ENCODE data around the gene SLC25A45.
"Not testable (repeated sequence)": the region's sequence is repeated elsewhere in the genome, so short reads cannot be mapped to it uniquely, and the experiment has no call there.

Gene SLC25A45

GRCh38 chr11:65421794-65422632 is 39.6 kb upstream of the SLC25A45 start:
- no peak for DNase-seq (ENCODE audit: low read depth)

GRCh38 chr11:65420979-65421793 is 38.7 kb upstream of the SLC25A45 start:
- peak; percentile 93 for DNase-seq (ENCODE audit: low read depth)

DNA sequence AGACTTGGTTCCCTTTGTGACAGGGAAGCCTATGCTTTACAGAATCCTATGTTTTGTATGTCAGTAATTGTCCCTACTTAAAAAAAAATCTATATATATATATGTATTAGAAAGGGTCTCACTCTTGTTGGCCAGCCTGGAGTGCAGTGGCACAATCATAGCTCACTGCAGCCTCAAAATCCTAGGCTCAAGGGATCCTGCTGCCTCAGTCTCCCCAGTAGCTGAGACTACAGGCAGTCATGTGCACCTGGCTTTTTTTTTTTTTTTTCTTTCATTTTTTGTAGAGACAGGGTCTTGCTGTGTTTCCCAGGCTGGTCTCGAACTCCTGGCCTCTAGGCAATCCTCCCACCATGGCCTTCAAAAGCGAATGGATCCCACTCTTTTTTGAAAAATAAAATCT is 38.1 kb upstream of the SLC25A45 start:
- DNase-seq (ENCODE audit: low read depth), result no peak

DNA sequence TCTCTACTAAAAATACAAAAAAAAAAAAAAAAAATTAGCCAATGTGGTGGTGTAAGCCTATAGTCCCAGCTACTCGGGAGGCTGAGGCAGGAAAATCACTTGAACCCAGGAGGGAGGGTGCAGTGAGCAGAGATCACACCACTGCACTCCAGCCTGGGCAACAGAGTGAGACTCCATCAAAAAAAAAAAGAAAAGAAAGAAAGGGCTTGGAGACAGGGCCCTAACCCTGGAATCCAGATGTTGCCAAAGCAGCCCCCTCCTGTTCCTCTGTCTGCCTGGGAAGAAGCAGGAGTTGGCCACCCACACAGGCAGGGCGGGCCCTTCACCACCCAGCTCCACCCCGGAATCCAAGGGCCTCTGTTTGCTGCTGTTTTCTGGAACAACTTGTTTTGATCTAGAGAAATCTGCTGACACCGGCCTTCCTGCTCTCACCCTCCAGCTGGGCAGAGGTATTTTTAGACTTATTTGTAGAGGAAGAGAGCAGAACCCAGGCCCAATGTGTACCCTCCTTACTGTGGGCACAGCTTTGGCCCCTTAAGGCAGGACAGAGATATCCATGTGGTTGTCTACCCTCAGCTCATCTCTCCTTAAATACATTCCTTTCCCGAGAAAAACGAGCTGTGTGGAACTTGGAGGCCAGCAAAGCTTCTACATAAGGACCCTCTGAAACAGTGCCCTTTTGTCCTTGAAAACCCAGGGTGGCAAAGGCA is 37.5 kb upstream of the SLC25A45 start:
- no peak for DNase-seq (ENCODE audit: low read depth)

GRCh38 chr11:65419460-65419771 is 37.0 kb upstream of the SLC25A45 start:
- DNase-seq (ENCODE audit: low read depth), result no peak

DNA sequence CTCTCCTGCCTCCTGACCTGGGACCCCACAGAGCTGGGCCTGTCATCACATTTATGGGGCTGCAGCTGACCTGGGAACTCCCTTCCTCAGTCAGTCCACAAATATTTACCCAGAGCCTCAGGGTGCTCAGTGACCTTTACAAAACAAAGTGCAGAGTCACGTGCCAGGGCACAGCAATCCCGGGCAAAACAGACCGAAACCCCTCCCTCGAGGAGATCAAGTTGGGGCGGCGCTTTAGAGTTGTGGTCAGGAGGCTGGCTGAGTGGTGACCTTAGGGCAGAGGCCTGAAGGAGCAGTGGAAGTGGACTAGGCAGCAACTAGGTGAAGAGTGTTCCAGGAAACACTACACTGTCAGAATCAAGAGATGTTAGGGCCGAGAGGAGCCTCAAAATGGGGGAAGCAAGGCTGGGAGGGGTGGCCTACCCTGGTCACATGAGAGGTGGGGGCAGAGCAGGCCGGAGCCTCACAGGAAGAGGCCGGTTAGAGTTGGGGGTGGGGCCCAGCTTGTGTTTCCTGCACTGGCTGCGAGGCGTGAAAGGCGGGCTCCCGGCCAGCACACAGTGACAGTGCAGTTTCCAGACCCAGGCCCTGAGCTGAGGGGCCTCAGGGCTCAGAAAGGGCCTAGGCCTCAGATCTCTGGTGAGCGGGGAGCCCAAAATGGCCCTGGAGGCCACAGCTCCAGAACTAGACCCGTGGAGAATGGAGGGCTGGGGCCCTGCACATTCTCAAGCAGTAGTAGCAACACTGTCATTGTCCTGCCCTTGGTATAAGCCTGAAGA is 36.4 kb upstream of the SLC25A45 start:
- DNase-seq (ENCODE audit: low read depth), result no peak

DNA sequence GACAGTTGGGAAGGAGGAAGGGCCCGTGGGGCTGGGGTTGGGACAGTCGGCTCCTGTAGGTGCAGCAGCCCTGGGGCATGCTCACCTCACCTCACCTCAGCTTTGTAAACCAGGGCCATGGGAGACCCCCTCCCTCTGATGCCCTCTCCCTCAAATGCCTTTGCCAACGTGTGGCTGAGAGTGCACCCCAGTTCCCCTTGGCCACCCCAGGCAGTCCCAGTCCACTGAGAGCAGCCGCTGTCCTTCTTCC is 35.9 kb upstream of the SLC25A45 start:
- no peak for DNase-seq (ENCODE audit: low read depth)

- no peak for DNase-seq (ENCODE audit: low read depth)
Observed at GRCh38 chr11:65417702-65418430, 35.4 kb upstream of the SLC25A45 start.

DNA sequence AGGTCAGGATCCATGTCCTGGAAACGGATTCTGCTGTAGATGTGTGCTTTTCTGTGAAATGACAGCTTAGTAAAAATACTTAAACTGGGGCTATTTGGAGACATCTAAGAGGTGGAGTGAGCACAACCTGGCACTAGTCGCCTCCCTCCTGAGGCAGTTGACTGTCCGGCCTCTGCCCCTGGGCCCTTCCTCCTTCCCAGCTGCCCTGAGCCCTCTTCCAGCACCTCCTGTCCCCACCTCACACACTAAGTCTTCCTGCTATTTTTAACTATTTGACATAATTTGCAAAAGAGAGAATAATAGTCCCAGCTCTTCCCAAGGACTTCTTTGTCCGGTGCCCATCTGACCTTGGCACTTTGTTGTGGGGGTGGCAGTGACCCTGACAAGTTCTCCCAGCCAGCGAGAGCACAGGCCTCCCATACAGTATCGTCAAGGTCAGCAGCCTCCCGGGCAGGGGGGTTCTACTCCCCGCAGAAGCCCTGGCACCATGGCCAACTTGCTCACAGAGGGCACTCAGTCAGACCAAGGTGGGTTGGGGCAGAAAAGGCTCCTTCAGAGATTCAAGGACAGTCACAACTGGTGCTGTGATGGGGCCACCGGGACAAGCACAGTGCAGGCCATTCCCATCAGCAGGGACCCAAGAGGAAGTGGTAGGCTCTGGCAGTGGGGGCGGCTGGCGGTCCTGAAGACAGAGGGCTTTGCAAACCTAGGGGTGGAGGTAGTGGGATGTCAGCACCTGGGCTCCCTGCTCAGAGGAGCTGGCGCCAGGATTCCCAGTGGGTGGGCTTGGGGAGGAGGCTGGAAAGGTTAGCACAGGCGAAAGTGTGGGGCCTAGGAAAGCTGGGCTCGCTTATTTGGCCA is 34.6 kb upstream of the SLC25A45 start:
- no peak for DNase-seq (ENCODE audit: low read depth)

- no peak for DNase-seq (ENCODE audit: low read depth)
Observed at GRCh38 chr11:65416341-65416824, 33.9 kb upstream of the SLC25A45 start.

DNA sequence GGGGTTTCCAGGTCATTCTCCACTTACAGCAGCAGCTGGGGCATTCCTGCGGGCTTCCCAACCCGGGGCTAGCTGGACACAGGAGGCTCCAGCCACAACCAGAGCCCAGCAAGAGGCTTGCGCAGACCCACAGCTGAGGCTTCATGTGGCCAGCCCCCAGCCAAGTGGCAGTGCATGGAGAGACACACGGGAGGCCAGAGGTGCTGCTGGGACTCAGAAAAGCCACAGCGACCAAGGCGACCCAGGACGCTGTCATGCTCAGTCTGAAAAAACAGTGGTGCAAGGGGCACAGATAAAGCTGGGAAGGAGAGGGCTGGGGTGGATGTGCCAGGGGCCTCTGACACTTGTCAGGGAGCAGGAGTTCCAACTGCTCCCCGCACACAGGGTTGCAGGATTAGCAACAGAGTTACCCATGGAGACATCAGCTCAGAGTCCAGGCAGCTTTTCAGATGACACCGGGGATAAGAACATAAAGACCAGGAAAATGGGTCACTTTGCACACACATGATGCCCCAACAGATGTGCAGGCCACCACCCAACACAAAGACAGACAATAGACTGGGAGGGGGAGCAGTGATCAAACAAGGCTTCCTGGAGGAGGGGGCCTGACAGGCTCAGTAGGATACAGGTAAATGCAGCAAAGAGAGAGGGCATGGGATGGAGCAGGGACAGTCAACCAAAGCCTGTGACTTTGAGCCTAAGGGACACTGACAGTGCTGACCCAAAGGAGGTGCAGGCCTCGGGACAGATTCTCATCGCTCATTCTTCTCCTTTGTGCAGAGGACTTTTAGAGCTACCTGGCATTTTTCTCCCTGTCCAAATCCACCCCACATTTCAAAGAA is 33.3 kb upstream of the SLC25A45 start:
- DNase-seq (ENCODE audit: low read depth), result no peak

GRCh38 chr11:65414776-65415498 is 32.5 kb upstream of the SLC25A45 start:
- no peak for DNase-seq (ENCODE audit: low read depth)

DNA sequence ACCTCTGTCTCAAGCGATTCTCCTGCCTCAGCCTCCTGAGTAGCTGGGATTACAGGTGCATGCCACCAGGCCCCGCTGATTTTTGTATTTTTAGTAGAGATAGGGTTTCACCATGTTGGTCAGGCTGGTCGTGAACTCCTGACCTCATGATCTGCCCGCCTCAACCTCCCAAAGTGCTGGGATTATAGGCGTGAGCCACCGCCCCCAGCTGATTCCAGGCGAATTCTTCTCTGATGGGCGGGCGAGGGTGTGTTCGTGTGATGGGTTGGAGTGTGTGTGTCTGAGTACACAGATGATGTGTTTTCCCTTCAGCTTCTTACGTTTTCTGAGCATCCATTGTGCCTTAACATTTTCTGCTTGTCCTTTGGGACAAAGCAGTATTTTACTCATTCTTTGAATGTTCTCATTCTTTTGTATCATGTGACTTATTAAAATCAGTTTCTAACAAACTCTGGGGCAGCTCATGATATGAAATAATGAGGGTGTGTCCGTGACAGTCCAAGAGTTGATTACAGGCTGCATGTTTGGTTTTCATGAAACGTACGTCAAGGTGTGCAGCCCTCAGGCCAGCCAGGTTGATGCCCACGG is 30.7 kb upstream of the SLC25A45 start:
- not testable (repeated sequence) for DNase-seq (ENCODE audit: low read depth)

GRCh38 chr11:65412271-65413076 is 30.0 kb upstream of the SLC25A45 start:
- DNase-seq (ENCODE audit: low read depth), result no peak

DNA sequence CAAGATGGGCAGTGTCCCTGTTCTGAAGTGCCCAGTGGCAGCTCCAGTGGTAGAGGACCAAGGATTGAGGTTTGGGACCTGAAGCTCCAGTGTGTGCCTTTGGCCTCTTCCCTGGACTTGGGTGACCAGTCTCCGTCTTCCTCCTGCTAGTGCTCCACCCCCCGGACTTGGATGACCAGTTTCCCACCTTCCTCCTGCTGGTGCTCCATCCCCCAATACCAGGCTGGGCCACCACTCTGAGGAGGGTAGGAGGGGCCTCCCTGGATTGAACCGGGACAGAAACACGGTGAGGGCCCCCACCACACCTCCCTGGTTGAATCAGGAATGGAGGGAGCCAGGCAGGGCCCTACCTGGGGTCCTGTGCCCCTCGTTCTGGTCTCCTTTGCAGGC is 29.2 kb upstream of the SLC25A45 start:
- DNase-seq (ENCODE audit: low read depth), result no peak

- DNase-seq (ENCODE audit: low read depth), result no peak
Observed at GRCh38 chr11:65410936-65411680, 28.7 kb upstream of the SLC25A45 start.

Data from non-pigmented ciliary epithelial cell (primary cell).